Peyer's patch (tissue), 4 donors: Measurements from ENCODE around the gene MYT1. TPM values are rescaled to one million over a fixed set of nuclear protein-coding genes. Genes with fewer than 3 reads are reported as not detected.

Experiments used
- DNase-seq, 3 donors: peaks; one replicate each; pipeline ENCODE4 v3.0.0-alpha.2; 2017 to 2019
- H3K27ac ChIP-seq, 4 donors: fragments of 200-600 bp; sonication (generic); one replicate each; pipeline ENCODE4 v1.5.1; 2016 to 2019
- H3K27me3 ChIP-seq, 2 donors: fragments of 200-600 bp; sonication (generic); one replicate each; pipeline ENCODE4 v1.5.1; 2019
- H3K36me3 ChIP-seq, 3 donors: fragments of 200-600 bp; sonication (generic); one replicate each; pipeline ENCODE4 v1.5.1; 2016 to 2019
- H3K4me1 ChIP-seq, 4 donors: fragments of 200-600 bp; sonication (generic); one replicate each; pipeline ENCODE4 v1.5.1; 2016 to 2019
- H3K4me3 ChIP-seq, 4 donors: fragments of 200-600 bp; sonication (generic); 1 replicate in 3 of 4; 2 replicates in 1 of 4; pipeline ENCODE4 v1.5.1; 2016 to 2019; ENCODE audit warnings: mild to moderate bottlenecking in 1 of 4
- H3K9me3 ChIP-seq, 4 donors: fragments of 200-600 bp; sonication (generic); one replicate each; pipeline ENCODE4 v1.5.1; 2016 to 2019; ENCODE audit warnings: mild to moderate bottlenecking in 1 of 4
- POLR2A ChIP-seq, 2 donors: fragments of 450-650 bp; IDR thresholded peaks; one replicate each; pipeline ENCODE4 v1.5.1; 2017; ENCODE audit warnings: antibody characterized with exemption in 2 of 2, mild to moderate bottlenecking in 2 of 2, moderate library complexity in 2 of 2
- total RNA-seq, 4 donors: library from RNA; depleted of rRNA; stranded (reverse); fragments of >200 nt; gene quantifications; one replicate each; pipeline ENCODE4 v1.1.0, GENCODE V29; 2016
- TF ChIP-seq, protein P1 (sequence below), 6 experiments: fragments of 450-650 bp in 4 of 6; fragments of 200-600 bp in 2 of 6; sonication (generic) in 1 of 6; IDR thresholded peaks; one replicate each; pipeline ENCODE4 v1.5.1; 2017 to 2019; ENCODE audit warnings: antibody characterized with exemption in 6 of 6, mild to moderate bottlenecking in 3 of 6, moderate library complexity in 1 of 6

Gene MYT1
- total RNA-seq, 4 donors from 2014 or later, result 0.18 to 0.83 TPM; not detected in 2

DNA sequence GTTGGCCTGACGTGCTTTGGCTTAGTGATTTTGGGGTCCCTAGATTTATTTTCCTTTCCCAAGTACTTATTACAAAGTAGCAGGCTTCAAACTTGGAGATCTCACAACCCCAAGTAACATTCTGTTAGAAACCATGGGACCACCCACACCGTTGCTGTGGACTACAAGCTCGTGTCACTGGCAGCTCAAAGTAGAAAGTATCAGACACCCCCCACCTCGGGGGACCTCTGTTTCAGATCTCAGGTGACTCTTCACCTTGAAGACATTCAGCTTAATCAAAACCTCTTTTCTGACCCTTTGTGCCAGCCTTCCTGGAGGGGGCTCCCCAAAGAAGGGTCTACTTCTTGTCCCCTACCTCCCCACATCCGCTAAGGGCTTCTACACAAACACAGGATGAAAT lies 15.7 kb upstream of the MYT1 start:
- Histone ChIP-seq H3K4me3 (no peak overlapping the region), H3K27ac (no peak overlapping the region), H3K36me3 (no peaks in the 10 kb centered on the region), H3K27me3 (no peaks in the 10 kb centered on the region), H3K9me3 (peaks cover 0 to 13% (median 2%) of the 10 kb centered on the region in 4 donors), H3K4me1 (no peaks in the 10 kb centered on the region)
- TF ChIP-seq, protein P1, sequence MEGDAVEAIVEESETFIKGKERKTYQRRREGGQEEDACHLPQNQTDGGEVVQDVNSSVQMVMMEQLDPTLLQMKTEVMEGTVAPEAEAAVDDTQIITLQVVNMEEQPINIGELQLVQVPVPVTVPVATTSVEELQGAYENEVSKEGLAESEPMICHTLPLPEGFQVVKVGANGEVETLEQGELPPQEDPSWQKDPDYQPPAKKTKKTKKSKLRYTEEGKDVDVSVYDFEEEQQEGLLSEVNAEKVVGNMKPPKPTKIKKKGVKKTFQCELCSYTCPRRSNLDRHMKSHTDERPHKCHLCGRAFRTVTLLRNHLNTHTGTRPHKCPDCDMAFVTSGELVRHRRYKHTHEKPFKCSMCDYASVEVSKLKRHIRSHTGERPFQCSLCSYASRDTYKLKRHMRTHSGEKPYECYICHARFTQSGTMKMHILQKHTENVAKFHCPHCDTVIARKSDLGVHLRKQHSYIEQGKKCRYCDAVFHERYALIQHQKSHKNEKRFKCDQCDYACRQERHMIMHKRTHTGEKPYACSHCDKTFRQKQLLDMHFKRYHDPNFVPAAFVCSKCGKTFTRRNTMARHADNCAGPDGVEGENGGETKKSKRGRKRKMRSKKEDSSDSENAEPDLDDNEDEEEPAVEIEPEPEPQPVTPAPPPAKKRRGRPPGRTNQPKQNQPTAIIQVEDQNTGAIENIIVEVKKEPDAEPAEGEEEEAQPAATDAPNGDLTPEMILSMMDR (IDR thresholded peaks at IDR 0.05), result no peak
- no peak for TF ChIP-seq POLR2A (IDR thresholded peaks at IDR 0.05)
- no peak for DNase-seq

DNA sequence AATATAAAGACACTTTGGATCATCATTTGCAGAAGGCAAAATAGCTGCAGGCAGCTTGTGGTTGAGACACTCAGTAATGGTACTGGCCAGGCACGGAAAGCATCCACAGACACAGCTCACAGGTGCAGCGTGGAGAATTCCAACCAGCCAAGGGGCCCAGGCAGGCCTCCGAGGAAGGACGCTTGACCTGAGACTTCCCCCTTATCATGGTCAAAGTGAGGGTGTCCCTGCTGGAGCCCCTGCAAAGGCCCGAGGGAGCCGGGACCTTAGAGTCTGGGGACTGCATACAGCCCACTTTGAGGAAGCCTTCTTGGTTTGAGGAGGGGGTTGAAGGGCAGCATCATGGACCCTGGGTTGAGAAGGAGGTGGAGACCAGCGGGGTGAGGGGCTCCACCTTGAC lies 15.1 kb upstream of the MYT1 start:
- no peak for DNase-seq
- peaks cover 0 to 13% (median 2%) of the 10 kb centered on the region in 4 donors for H3K9me3 ChIP-seq

DNA sequence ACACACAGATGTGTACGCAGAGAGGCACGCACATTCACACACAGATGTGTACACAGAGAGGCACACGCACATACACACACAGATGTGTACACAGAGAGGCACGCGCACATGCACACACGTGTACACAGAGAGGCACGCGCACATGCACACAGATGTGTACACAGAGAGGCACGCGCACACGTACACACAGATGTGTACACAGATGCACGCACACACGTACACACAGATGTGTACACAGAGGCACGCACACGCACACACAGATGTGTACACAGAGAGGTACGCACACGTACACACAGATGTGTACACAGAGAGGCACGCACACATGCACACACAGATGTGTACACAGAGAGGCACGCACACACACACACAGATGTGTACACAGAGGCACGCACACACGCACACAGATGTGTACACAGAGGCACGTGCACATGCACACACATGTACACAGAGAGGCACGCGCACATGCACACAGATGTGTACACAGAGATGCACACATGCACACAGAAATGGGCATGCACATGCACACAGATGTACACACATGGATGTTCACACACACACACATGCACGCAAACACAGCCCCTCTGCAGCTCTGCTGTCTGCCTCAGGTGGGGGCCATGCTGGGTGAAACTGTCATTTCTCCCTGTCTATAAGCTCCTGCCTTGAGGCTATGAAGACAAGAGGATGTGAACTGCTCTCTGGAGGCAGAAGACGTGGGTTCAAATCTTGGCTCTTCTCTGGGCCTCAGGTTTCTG lies 14.3 kb upstream of the MYT1 start:
- Histone ChIP-seq H3K27ac (no peak overlapping the region), H3K4me1 (no peaks in the 10 kb centered on the region), H3K4me3 (no peak overlapping the region), H3K9me3 (peaks cover 0 to 8% (median 2%) of the 10 kb centered on the region in 4 donors), H3K36me3 (no peaks in the 10 kb centered on the region), H3K27me3 (no peaks in the 10 kb centered on the region)
- TF ChIP-seq, protein P1 (IDR thresholded peaks at IDR 0.05), result no peak
- no peak for TF ChIP-seq POLR2A (IDR thresholded peaks at IDR 0.05)
- DNase-seq, result no peak

More for the DNA sequence above, 15.1 kb upstream of the MYT1 start:
- Histone ChIP-seq H3K27ac (no peak overlapping the region), H3K27me3 (no peaks in the 10 kb centered on the region), H3K36me3 (no peaks in the 10 kb centered on the region), H3K4me1 (no peaks in the 10 kb centered on the region), H3K4me3 (no peak overlapping the region)
- TF ChIP-seq POLR2A (IDR thresholded peaks at IDR 0.05), result no peak
- TF ChIP-seq, protein P1 (IDR thresholded peaks at IDR 0.05), result no peak

DNA sequence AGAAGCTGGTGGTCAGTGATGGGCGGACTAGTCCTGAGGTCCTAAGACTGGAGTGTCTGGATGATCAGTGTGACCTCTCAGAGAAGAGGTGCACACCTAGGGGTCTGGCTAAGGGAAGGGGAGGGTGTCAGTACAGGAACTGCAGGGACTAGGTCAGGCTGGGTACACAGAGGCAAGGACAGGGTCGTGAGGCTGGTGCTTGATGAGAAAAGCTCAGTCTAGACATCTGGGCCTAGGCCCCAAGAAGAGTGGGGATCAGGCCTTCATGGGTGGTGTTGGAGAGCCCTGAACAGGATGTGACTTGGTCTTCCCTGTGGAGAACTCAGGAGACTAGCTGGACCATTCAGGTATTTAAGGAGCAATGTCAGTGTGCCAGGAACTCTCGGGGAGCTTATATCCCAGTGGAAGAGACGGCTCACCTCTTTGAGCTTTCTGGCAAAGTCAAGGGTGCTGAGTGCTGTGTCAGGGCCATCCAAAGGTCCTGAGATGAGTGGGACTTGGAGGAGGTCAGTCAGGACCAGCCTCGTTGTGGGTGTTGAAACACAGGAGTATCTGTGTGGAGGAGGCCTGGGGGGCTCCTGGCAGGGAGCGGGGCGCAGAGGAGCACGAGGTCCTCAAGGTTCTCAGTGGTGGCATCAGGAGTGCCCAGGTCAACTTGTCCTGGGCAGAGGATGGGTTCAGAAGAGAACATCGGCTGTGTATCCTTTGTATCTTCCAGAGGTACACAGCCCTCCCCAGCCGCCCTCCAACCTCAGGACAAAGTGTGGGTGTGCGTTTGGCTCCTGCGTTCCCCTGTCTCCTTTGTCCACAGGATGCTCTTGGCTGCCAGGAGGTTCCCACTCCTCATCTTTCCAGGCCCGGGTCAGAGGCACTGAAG lies 13.3 kb upstream of the MYT1 start:
- Histone ChIP-seq H3K36me3 (no peaks in the 10 kb centered on the region), H3K4me3 (no peak overlapping the region), H3K27me3 (no peaks in the 10 kb centered on the region), H3K27ac (no peak overlapping the region), H3K9me3 (no peaks in the 10 kb centered on the region), H3K4me1 (no peaks in the 10 kb centered on the region)
- no peak for DNase-seq
- no peak for TF ChIP-seq POLR2A (IDR thresholded peaks at IDR 0.05)
- TF ChIP-seq, protein P1 (IDR thresholded peaks at IDR 0.05), result no peak

DNA sequence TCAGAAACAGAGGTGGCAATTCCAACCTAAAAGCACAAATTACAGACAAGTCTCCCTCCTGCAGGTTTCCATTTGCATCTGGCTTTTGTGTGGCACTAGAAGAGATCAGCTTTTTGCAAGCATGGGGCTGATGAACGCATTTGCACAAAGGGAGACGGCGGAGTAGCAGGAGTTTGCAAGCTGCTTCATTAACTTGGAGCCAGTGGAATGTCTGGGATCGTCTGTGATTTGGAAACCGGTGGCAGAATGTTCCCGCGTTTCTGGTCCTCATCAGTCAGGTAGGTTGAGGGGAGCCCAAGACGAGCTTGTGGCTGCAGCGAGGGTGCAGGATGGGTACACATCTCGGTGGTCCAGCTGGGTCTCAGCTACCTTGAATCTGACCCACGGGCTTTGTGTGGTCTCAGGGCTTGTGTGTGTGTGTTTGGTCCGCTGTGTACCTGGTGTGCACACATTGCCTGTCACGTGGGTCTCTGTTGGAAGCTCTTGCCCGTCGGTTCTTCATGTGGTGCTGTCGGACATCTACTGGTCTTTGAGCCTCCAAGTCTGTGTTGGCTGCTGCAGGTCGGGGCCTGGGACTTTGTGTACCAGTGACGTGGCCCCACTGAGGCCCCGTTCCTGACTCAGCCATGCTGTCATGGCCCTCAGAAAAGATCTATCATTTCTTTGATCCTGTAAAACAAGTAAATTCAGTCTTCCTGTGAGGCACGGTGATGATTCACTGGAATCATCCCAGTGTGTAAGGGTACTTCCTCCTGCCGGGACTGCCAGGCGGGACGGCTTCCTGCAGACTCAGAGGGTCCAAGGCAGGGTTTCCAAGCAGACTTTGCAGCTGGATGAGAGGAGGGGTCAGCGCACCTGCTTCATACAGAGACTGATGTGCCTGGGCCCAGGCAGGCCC lies 12.4 kb upstream of the MYT1 start:
- no peak for DNase-seq

More for the DNA sequence above, 12.4 kb upstream of the MYT1 start:
- H3K9me3 ChIP-seq, result no peaks in the 10 kb centered on the region
- H3K27ac ChIP-seq, result no peak overlapping the region
- no peaks in the 10 kb centered on the region for H3K4me1 ChIP-seq
- TF ChIP-seq, protein P1 (IDR thresholded peaks at IDR 0.05), result no peak
- TF ChIP-seq POLR2A (IDR thresholded peaks at IDR 0.05), result no peak
- H3K4me3 ChIP-seq, result no peak overlapping the region
- no peaks in the 10 kb centered on the region for H3K36me3 ChIP-seq
- no peaks in the 10 kb centered on the region for H3K27me3 ChIP-seq
